Ramos (cell line): ENCODE measurements around the gene COL5A3.

Experiments used
- in situ Hi-C: fragments of 300-500 bp; cut with MboI; formaldehyde crosslinking; loops from one replicate; pipeline ENCODE4 v1.14.3; 2022; ENCODE audit warnings: low sequenced_read_pairs; ENCODE audit not compliant: unreplicated experiment

Gene COL5A3

DNA sequence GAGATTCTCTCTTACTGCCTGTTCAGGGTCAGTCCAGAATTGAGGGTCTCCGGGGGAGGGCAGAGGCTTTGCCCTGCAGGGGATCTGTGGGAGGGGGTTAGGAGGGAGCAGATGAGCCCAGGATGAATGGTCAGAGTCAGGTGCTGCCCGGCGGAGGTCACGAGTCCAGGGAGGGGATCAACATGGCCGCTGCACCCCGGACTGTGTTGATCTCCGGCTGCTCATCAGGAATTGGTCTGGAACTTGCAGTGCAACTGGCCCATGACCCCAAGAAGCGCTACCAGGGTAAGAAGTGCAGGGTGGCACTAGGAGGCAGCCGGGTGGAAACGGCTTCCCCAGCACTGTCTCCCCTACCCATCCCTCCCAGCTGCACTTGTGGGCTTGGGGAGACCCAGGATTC is 3.0 kb upstream of the COL5A3 start, which contains the start of gene RDH8:
Gene RDH8, plus strand, starts transcription at position 168 of the 400 bp plus-strand sequence. Its CDS starts 15 bp downstream, at position 183.
- in situ Hi-C loops, result no loop called here

DNA sequence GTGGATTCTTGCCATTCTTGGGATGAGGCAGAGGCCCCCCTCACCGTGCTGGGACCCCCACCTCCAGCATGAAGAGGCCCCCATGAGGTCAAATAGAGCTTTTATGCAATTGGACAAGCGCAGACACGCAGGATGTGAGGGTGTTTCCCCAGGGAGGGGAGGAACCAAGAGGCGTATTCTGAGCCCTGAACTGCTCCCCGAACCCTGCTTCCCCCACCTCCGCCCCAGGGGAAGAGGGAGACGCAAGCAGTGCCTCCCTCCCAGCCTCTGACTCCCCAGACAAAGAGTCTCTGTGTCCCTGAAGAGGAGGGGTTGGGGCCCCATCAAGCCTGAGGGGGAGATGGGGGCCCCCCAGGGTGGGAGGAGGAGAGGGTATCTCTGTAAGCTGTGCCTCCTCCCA is 1.7 kb upstream of the COL5A3 start:
- in situ Hi-C loops, result no loop called here

DNA sequence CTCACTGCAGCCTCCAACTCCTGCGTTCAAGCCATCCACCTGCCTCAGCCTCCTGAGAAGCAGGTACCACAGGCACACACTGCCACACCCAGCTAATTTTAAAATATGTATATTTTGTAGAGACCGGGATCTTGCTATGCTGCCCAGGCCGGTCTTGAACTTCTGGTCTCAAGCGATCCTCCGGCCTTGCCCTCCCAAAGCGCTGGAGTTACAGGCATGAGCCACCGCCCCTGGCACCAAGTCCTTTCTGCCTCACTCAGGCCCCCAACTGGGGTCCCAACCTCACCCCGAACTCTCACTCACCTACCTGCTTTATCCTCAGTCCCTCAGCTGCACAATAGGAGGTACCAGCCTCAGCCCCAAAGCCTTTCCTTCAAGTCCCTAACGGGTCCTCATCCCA is 635 bp upstream of the COL5A3 start:
- in situ Hi-C loops, result no loop called here

DNA sequence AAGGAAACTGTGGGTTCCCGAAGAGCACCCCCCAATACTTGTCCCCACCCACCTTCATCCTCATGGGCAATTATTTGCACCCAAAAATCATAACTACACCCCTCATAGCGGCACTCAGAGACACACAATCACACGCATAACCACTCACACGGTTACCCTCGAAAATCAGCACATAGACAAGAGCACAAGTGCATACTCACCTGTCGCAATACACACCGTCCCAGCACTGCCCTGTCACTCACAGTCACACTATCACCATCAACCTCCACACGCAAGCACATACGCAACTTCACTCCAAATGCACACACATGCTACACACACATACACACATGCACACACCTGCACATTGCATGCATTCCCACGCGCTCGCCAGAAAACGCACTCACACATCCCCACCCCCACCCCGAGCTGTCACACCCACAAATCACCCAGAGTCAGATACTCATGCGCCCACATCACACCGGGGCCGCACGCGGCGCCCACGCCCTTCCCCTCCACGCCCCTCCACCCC is 535 bp downstream of the COL5A3 start:
- in situ Hi-C loops, result no loop called here

DNA sequence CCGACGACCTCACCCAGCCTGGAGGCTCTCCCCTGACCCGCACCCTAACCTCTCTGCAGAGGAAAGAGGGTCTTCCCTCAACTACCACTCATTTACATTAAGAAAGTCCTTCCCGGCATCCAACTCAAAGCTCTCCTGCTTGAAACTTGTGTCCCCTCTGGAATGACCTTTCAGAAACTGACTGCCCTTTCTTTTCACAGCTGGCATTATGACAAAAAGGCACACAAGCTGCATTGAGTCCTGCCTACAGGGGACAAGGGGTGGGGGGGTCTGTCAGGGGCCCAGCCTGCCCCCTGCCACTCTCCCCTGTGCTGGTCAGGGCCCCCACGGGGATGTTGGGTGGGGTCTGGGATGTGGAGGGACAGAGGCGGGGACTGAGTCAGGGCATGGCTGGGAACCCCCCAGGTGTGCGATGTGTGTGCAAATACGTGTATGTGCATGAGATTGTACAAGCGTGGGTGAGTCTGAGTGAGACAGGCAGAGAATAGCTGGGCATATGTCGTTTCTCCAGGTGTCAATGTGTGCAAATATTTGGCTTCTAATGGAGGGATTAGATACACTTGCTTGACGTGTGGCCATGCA is 2.0 kb downstream of the COL5A3 start:
- in situ Hi-C loops, result no loop called here

DNA sequence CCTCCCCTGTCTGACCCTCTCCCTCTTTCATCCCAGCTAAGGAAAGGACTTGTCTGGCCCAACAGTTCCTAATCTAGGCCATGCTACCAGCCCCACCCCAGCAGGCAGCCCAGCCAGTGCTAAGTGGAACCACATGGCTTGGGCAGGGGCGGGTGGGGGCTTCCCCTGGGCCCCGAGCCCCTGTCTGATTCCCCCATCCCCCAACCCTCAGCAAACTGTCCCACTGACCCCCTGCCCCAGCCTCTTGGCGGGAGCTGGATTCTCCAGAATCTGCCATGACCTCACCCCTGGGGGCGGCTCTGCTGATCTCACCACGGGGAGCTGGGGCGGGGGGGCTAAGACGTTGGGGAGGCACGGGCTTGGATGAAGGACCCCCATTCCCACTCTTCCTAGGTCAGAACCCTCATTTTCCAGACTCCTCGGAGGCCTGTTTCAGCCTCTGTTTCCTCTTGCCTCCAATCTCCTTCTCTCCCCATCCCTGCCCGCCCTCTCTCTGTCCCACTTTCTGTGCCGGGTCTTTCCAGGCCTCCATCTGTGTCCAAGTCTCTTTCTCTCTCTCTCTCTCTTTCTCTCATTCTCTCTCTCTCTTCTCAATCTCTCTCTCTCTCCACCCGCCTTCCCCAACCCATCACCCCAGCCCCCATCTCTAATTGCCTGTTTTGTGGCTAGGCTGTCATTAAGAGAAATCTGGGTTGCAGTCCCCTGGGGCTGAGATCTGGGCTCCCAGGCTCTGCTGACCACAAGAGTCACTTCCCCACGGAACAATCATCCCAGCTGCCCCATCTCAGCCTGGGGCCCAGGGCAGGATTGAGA is 2.7 kb downstream of the COL5A3 start:
- in situ Hi-C loops, result no loop called here

DNA sequence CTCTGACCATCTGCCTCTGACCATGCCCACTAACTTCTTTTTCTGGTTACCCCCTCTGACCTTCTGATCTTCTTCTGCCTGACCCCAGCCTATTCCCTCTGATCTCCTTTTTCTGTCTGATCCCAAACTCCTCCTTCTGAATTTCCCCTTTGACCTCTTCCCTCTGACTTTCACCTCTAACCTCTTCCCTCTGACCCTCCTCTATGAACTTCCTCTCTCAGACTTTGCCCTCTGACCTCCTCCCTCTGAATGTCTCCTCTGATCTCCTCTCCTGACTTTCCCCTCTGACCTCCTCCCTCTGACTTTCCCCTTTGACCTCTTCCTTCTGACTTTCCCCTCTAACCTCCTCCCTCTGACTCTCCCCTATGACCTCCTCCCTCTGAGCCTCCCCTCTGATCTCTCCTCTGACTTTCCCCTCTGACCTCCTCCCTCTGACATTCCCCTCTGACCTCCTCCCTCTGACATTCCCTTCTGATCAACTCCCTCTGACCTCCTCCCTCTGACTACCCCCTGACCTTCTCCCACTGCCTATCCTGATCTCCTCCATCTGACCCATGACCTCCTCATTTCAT is 3.5 kb downstream of the COL5A3 start:
- in situ Hi-C loops, result no loop called here

- in situ Hi-C loops, result no loop called here
These were observed 4.0 kb downstream of the COL5A3 start for GRCh38 chr19:10006335-10006708.

DNA sequence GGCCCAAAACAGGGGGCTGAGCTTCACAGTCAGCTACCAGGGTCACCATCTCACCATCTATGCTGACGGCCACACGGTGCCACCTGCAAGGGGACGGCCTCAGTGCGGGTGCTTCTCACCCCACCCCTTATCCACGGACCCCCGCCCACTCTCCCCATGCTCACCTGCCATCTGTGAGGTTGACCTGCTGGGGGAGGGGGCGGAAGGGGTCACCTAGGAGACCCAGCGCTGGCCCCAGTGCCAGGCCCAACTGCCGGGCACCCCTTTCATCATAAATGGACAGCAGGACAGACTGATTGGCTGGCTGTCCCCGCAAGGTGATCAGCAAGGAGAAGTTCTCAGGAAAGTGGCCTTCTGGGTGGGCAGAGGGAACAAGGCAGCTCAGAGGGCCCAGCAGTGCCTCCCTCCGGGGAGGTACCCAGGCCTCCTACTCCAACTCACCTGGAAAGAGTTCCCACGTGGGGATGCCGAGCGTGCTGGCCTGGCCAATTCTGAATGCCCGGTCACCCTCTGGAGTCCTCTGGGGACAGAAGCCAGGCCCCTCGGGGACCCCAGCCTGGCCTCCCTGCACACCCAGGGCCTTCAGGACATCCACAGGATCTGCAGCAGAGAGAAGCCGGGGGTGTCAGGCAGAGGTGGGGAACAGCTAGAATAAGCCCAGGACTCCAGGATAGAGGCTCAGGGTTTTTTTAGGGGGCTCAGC is 4.5 kb downstream of the COL5A3 start:
- in situ Hi-C loops, result no loop called here

DNA sequence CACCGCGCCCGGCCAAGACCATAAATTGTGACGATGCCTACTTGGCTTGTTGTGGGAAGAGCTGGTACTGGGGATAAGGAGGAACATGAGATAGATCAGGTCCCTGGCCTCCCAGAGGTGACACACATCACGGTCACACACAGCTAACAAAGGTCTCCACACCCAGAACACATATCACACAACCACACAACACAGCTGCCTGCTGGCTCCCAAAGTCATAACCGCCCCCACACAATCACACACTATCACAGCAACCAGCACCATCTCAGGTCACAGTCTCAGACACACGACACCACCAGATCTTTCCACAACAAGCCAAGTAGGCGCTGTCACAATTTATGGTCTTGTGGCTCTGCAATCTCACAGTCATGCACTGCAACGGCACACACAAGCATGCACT is 5.7 kb downstream of the COL5A3 start:
- in situ Hi-C loops, result no loop called here

DNA sequence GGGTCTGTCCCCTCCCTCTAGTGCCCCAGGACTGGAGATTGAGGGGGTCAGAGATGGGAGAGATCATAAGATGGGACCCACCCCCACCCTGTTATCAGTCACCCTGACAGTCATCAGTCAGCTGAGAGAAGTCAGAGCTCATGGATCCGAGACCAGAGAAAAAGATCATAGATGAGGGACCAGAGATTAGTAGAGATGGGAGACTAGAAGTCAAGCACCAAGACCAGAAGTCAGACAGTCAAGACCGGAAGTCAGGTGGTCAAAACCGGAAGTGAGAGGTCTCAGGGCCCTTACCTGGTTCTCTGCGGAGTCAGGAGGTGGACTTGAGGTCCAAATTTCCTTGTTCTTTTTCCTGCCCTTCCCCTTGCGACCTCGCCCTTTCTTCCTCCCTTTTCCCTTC is 7.0 kb downstream of the COL5A3 start:
- in situ Hi-C loops, result no loop called here

DNA sequence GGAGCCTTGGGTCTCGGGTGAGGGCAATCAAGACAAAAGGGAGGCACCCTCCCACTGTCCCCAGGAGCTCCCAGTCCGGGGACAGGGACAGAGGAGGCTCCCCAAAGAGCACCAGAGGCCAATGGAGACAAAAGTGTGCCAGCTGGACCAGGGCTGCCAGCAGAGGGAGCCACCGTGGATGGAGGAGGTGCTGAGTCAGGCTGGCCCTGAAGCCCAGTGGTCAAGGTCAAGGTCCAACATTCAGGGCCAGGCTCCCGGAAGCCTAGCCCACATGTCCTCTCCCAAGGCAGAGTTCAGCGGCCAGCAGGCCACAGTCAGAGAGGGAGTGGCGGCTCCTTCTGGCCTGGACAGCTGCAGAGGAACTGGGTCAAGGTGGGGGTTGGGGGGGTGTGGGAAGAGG is 8.4 kb downstream of the COL5A3 start:
- in situ Hi-C loops, result no loop called here

- in situ Hi-C loops, result no loop called here
These were observed 10.0 kb downstream of the COL5A3 start for GRCh38 chr19:10000171-10000826.

GRCh38 chr19:9996541-9996940 is 13.8 kb downstream of the COL5A3 start:
- in situ Hi-C loops, result no loop called here

DNA sequence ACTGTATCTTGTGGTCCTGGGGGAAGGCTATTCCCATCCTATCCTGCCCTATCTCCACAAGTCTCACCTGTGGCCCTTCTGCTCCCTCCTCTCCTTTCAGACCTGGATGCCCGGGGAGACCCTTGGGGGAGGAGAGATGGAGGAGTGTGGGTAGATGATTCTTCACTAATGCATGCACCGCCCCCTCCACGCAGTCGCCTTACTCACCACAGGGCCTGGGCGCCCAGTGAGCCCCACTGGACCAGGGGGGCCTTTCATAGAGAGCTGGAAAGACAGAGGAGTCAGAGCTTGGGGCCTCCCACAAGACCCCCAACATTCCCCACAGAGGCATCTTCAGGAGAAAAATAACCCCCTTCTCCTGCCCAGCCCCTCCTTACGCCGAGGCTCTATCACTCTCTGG is 14.3 kb downstream of the COL5A3 start:
- in situ Hi-C loops, result no loop called here

DNA sequence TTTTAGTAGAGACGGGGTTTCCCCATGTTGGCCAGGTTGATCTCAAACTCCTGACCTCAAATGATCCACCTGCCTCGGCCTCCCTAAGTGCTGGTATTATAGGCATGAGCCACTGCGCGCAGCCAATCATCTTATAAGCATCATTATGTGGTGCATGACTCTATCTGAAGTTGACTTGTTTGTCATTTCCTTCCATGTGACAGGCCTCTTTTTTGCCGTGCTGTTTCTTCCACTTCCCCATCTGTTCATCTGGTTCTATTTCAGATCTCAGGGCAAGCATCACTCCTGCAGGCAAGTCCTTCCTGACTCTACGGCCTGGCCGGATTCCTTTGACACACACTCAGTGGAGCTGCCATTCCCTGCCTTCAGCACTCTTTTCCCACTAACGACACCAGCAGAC is 15.2 kb downstream of the COL5A3 start:
- in situ Hi-C loops, result no loop called here

DNA sequence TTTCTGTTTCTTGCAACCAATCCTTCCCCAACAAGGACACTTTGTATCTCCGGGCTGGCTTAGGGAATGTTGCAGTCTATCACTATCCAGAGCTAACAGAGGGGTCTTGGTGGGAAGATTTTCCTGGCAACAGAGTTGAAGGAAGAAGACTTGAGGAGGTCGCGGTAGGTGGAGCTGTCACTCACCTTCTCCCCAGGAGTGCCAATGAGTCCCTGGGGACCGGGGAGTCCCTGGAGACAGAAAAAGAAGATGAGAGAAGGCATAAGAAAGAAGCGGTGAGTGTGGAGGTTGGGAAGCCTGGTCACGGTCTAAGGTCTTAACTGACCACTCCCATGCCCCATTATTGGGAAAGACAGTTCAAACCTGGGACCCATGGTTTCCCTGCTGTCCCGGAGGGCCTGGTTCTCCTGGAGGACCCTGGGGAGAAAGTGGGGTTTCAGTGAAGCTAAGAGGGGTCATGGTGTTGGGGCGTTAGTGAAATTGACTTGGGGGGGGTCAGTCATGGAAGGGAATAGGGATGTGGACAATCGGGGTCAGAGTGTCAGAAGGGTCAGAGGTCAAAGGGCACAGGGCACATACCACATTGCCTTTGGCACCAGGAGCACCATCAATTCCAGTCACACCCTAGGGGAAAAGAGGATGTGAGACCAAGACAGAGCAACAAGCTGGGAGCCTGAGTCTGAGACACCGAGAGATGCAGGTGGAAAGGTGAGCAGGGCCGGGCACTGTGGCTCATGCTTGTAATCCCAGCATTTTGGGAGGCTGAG is 18.7 kb downstream of the COL5A3 start:
- in situ Hi-C loops, result no loop called here

DNA sequence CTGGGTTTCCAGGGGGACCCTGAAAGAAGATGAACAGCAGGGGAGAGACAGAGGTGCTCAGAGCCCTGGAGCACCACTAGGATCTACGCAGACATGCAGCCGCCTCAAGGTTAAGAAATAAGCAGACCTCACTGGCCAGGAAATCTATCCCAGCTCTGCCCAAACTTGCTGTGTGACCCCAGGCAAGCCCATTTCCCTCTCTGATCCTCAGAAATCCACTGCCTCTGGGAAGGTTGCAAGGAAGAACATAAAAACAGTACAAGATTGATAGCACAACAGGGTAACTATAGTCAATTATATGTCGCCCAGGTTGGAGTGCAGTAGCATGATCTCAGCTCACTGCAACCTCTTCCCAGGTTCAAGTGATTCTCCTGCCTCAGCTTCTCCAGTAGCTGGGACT is 20.8 kb downstream of the COL5A3 start:
- in situ Hi-C loops, result no loop called here

DNA sequence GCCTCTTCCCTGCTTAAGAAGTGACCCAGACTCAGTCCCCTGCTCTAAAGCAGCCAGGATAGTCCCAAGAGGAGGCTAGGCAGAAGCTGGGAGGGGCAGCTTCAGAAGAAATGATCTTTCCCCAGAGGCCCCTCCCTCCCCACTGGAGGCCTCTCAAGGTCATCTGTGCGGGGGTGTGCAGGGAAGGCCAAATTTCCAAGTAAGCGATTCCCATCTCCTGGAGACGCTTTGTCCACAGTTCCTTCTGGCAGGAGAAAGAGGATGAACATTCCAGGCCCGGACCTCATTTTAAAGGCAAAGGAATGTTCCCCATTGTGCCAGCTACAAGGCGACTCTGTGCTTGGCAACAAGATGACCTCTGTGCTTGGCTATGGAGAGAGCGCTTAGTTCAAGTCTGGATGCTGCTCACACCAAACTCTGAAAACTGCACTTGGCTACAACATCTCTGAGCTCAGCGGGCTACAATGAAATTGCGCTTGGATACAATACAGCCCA is 23.5 kb downstream of the COL5A3 start:
- in situ Hi-C loops, result no loop called here
